IMR-90 (cell line): ENCODE results near the gene XIRP1. TPM values are rescaled to one million over a fixed set of nuclear protein-coding genes. Genes with fewer than 3 reads are reported as not detected.

Experiments used
- ATAC-seq: fragments of 200-7000 bp; cut with Tn5 transposase; 2 replicates; pipeline ENCODE4 v1.9.1; 2020; ENCODE audit warnings: low read depth, mild to moderate bottlenecking, moderate library complexity
- BruUV-seq: library from RNA; stranded (reverse); fragments of 400-500 nt; replicated peaks from 2 replicates; lab custom pipeline; 2021; lab: Mats Ljungman, UMichigan
- CTCF ChIA-PET: fragments of 300-600 bp; formaldehyde crosslinking; extraction: SDS; loops from one replicate; lab custom pipeline; 2021; ENCODE audit warnings: antibody characterized with exemption; lab: Yijun Ruan, JAX
- POLR2A ChIA-PET: fragments of 300-600 bp; sonication (Branson Sonifier 250); formaldehyde crosslinking; loops from one replicate; lab custom pipeline; 2022; ENCODE audit warnings: antibody characterized with exemption; ENCODE audit not compliant: unreplicated experiment; lab: Charles Lee
- DNase-seq: peaks from one replicate; pipeline ENCODE4 v3.0.0; 2013
- H2AFZ ChIP-seq: replicated peaks from 2 replicates; pipeline ENCODE3; 2013; ENCODE audit warnings: low read length, mild to moderate bottlenecking; ENCODE audit not compliant: poor library complexity
- H2AK5ac ChIP-seq: 2 replicates; pipeline ENCODE4 v1.6.1; 2013; ENCODE audit warnings: low read depth, low read length, inconsistent platforms
- H2AK9ac ChIP-seq: replicated peaks from 2 replicates; pipeline ENCODE3; 2013; ENCODE audit warnings: mild to moderate bottlenecking, low read depth, low read length, moderate library complexity; ENCODE audit not compliant: poor library complexity
- H2BK120ac ChIP-seq: 2 replicates; pipeline ENCODE4 v1.6.1; 2013; ENCODE audit warnings: low read depth, low read length, inconsistent platforms
- H2BK15ac ChIP-seq: 3 replicates; pipeline ENCODE4 v1.6.1; 2013; ENCODE audit warnings: low read depth, low read length, inconsistent platforms
- H2BK20ac ChIP-seq: 2 replicates; pipeline ENCODE4 v1.6.1; 2013; ENCODE audit warnings: low read depth, mild to moderate bottlenecking, inconsistent platforms, low read length, moderate library complexity
- H2BK5ac ChIP-seq: 2 replicates; pipeline ENCODE4 v1.6.1; 2013; ENCODE audit warnings: mild to moderate bottlenecking, low read depth, low read length, inconsistent platforms; ENCODE audit not compliant: poor library complexity, severe bottlenecking
- H3K14ac ChIP-seq: replicated peaks from 2 replicates; pipeline ENCODE4 v1.6.1; 2013; ENCODE audit warnings: low read depth, low read length, inconsistent platforms
- H3K18ac ChIP-seq: 2 replicates; pipeline ENCODE4 v1.6.1; 2013; ENCODE audit warnings: low read depth, low read length, control low read depth
- H3K23ac ChIP-seq: 2 replicates; pipeline ENCODE4 v1.6.1; 2013; ENCODE audit warnings: low read depth, low read length, inconsistent platforms
- H3K27ac ChIP-seq: 2 replicates; pipeline ENCODE4 v1.5.1; 2013; ENCODE audit warnings: mild to moderate bottlenecking, control low read depth, low read length; ENCODE audit not compliant: insufficient read depth
- H3K27me3 ChIP-seq: 2 replicates; pipeline ENCODE4 v1.6.1; 2013; ENCODE audit warnings: low read length; ENCODE audit not compliant: control insufficient read depth, insufficient read depth
- H3K36me3 ChIP-seq: 2 replicates; pipeline ENCODE4 v1.6.1; 2013; ENCODE audit warnings: low read length, mixed read lengths; ENCODE audit not compliant: control insufficient read depth, insufficient read depth
- H3K4ac ChIP-seq: 2 replicates; pipeline ENCODE4 v1.6.1; 2013; ENCODE audit warnings: low read depth, low read length, inconsistent platforms
- H3K4me1 ChIP-seq: 2 replicates; pipeline ENCODE4 v1.6.1; 2013; ENCODE audit warnings: low read length, mixed read lengths; ENCODE audit not compliant: control insufficient read depth, insufficient read depth
- H3K4me2 ChIP-seq: 2 replicates; pipeline ENCODE4 v1.6.1; 2013; ENCODE audit warnings: low read depth, mild to moderate bottlenecking, control low read depth, low read length, moderate library complexity
- H3K4me3 ChIP-seq: 2 replicates; pipeline ENCODE4 v1.5.1; 2013; ENCODE audit warnings: low read depth, mild to moderate bottlenecking, control low read depth, low read length, moderate library complexity; ENCODE audit not compliant: insufficient read depth
- H3K56ac ChIP-seq: 2 replicates; pipeline ENCODE4 v1.6.1; 2013; ENCODE audit warnings: low read length, inconsistent platforms; ENCODE audit not compliant: insufficient read depth; ENCODE audit errors: extremely low read depth
- H3K79me1 ChIP-seq, 2 experiments: 2 replicates each; pipeline ENCODE4 v1.6.1; 2013; ENCODE audit warnings: low read length in 2 of 2, inconsistent platforms in 1 of 2, low read depth in 1 of 2
- H3K9ac ChIP-seq: 2 replicates; pipeline ENCODE4 v1.6.1; 2013; ENCODE audit warnings: low read depth, low read length, control low read depth
- H3K9me1 ChIP-seq: 2 replicates; pipeline ENCODE4 v1.6.1; 2013; ENCODE audit warnings: low read length, inconsistent platforms; ENCODE audit not compliant: insufficient read depth
- H3K9me3 ChIP-seq: 2 replicates; pipeline ENCODE4 v1.6.1; 2013; ENCODE audit warnings: low read length; ENCODE audit not compliant: control insufficient read depth, insufficient read depth
- H4K20me1 ChIP-seq: 2 replicates; pipeline ENCODE4 v1.6.1; 2013; ENCODE audit warnings: low read length, inconsistent platforms; ENCODE audit not compliant: insufficient read depth
- H4K5ac ChIP-seq: 2 replicates; pipeline ENCODE4 v1.6.1; 2013; ENCODE audit warnings: mild to moderate bottlenecking, low read depth, low read length, control low read depth
- H4K8ac ChIP-seq, 2 experiments: 2 replicates each; pipeline ENCODE4 v1.6.1; 2013; ENCODE audit warnings: low read depth in 2 of 2, low read length in 2 of 2, control low read depth in 1 of 2, inconsistent platforms in 1 of 2
- H4K91ac ChIP-seq: 2 replicates; pipeline ENCODE4 v1.6.1; 2013; ENCODE audit warnings: low read depth, low read length, inconsistent platforms; ENCODE audit not compliant: insufficient read depth
- BHLHE40 ChIP-seq: fragments of 150-350 bp; IDR thresholded peaks from 2 replicates; pipeline ENCODE4 v1.6.1; 2016; ENCODE audit warnings: mild to moderate bottlenecking, low read depth, low read length
- CEBPB ChIP-seq: IDR thresholded peaks from 2 replicates; pipeline ENCODE4 v1.6.1; 2012; ENCODE audit warnings: low read depth, low read length, improper control_type of control experiment
- CTCF ChIP-seq: conservative IDR thresholded peaks from 2 replicates; pipeline ENCODE4 v1.5.1; 2012; ENCODE audit warnings: mild to moderate bottlenecking, low read depth, low read length, improper control_type of control experiment
- FOS ChIP-seq: fragments of 150-350 bp; IDR thresholded peaks from 2 replicates; pipeline ENCODE4 v1.6.1; 2016; ENCODE audit warnings: low read depth, low read length
- NFE2L2 ChIP-seq: fragments of 150-350 bp; IDR thresholded peaks from 2 replicates; pipeline ENCODE4 v1.6.1; 2016; ENCODE audit warnings: low read depth, mild to moderate bottlenecking, low read length
- RFX5 ChIP-seq: IDR thresholded peaks from 2 replicates; pipeline ENCODE4 v1.8.0; 2012; ENCODE audit warnings: low read depth, mild to moderate bottlenecking, low read length, moderate library complexity
- WGBS, 2 experiments: methylation state at CpG; one replicate each; pipeline versions ENCODE4 v1.1.5 to v1.1.7; 2013; ENCODE audit warnings: missing lambda C conversion rate in 2 of 2; ENCODE audit not compliant: insufficient read length in 1 of 2; ENCODE audit errors: extremely low coverage in 2 of 2; 5-methylcytosine and 5-hydroxymethylcytosine counted together
- dilution Hi-C: fragments of 300-500 bp; cut with HindIII; formaldehyde crosslinking; loops from one replicate; pipeline ENCODE4 v1.14.3; 2018; ENCODE audit warnings: low sequenced_read_pairs; ENCODE audit not compliant: unreplicated experiment
- in situ Hi-C: fragments of 300-500 bp; cut with MboI; formaldehyde crosslinking; loops from 3 replicates; pipeline ENCODE4 v1.14.3; 2019; ENCODE audit warnings: low sequenced_read_pairs, inconsistent platforms, mixed read lengths
- intact Hi-C: fragments of 100-400 bp; cut with micrococcal nuclease; formaldehyde crosslinking; loops from 2 replicates; pipeline ENCODE4 v1.10.0; 2022
- polyA plus RNA-seq, 3 experiments: library from polyadenylated mRNA; depleted of rRNA; stranded (reverse); fragments of >200 nt; gene quantifications; 2 replicates each; pipeline ENCODE4 v1.2.3, GENCODE V29; 2012; ENCODE audit warnings: low replicate concordance in 1 of 3
- total RNA-seq: library from RNA; depleted of rRNA; stranded (reverse); fragments of >200 nt; gene quantifications from 2 replicates; pipeline ENCODE4 v1.2.3, GENCODE V29; 2012

Gene XIRP1
- total and polyA plus RNA-seq, 2 of the 4 experiments (the other 2 are of a cell fraction), result under 0.01 to 0.07 TPM

- no peaks in the 10 kb centered on the region for H3K79me1 ChIP-seq
- no peak overlapping the region for H4K5ac ChIP-seq
- H4K91ac ChIP-seq, result no peak overlapping the region
- no peak overlapping the region for H3K27ac ChIP-seq
- DNase-seq (no peak), ATAC-seq (no peak)
- no peak overlapping the region for H3K4me3 ChIP-seq
- H3K27me3 ChIP-seq, result peaks cover 49% of the 10 kb centered on the region
- no peak overlapping the region for H3K9ac ChIP-seq
- TF ChIP-seq NFE2L2 (no peak), BHLHE40 (no peak), CEBPB (no peak), CTCF (no peak), FOS (no peak), RFX5 (no peak)
- H2AK5ac ChIP-seq, result no peak overlapping the region
- no TSS peak for BruUV-seq
- H3K18ac ChIP-seq, result no peak overlapping the region
- no peak overlapping the region for H3K4me2 ChIP-seq
- no peak overlapping the region for H2BK5ac ChIP-seq
- no peaks in the 10 kb centered on the region for H3K4me1 ChIP-seq
- no peak overlapping the region for H3K23ac ChIP-seq
- H4K20me1 ChIP-seq, result no peaks in the 10 kb centered on the region
- no peak overlapping the region for H2BK20ac ChIP-seq
- no peaks in the 10 kb centered on the region for H3K9me1 ChIP-seq
- no peak overlapping the region for H3K14ac ChIP-seq
- no peaks in the 10 kb centered on the region for H3K36me3 ChIP-seq
- peaks cover 2% of the 10 kb centered on the region for H3K9me3 ChIP-seq
- H4K8ac ChIP-seq, result no peak overlapping the region
- no peak overlapping the region for H3K56ac ChIP-seq
- H2BK120ac ChIP-seq, result no peak overlapping the region
- ChIA-PET CTCF (no interaction called here), POLR2A (no interaction called here)
- no CpG with 5 or more reads among the region's 2 CpGs for WGBS, 2 experiments
- no peak overlapping the region for H2AK9ac ChIP-seq
- no peak overlapping the region for H2BK15ac ChIP-seq
- no peak overlapping the region for H3K4ac ChIP-seq
- dilution Hi-C loops, result no loop called here
- in situ Hi-C loops, result no loop called here
- H2AFZ ChIP-seq, result no peak overlapping the region
- intact Hi-C loops, result no loop called here
Measured at GRCh38 chr3:39205131-39205530, 12.7 kb upstream of the XIRP1 start.
